Small intestine (tissue), 7 donors: Measurements from ENCODE around the gene UACA. TPM values are rescaled to one million over a fixed set of nuclear protein-coding genes. Genes with fewer than 3 reads are reported as not detected.

ENCODE experiments used
- DNase-seq, 2 donors: peaks; one replicate each; pipeline versions ENCODE4 v3.0.0 to v3.0.0-alpha.2; 2013
- FAIRE-seq: peaks from 2 replicates; lab custom pipeline; 2012; peaks lifted over from hg19 to GRCh38; lab: Jason Lieb, UNC
- H3K27ac ChIP-seq, 3 donors: one replicate each; pipeline ENCODE4 v1.5.1; 2013; ENCODE audit warnings: low read length in 2 of 3, mild to moderate bottlenecking in 2 of 3, control low read depth in 1 of 3, inconsistent platforms in 1 of 3, low read depth in 1 of 3, moderate library complexity in 1 of 3
- H3K27me3 ChIP-seq, 3 donors: one replicate each; pipeline ENCODE4 v1.6.1; 2013; ENCODE audit warnings: low read length in 3 of 3, inconsistent platforms in 1 of 3; ENCODE audit not compliant: control insufficient read depth in 3 of 3, insufficient read depth in 3 of 3
- H3K36me3 ChIP-seq, 3 donors: one replicate each; pipeline ENCODE4 v1.6.1; 2013; ENCODE audit warnings: low read length in 3 of 3, inconsistent platforms in 1 of 3, low read depth in 1 of 3, mild to moderate bottlenecking in 1 of 3, moderate library complexity in 1 of 3; ENCODE audit not compliant: control insufficient read depth in 3 of 3, insufficient read depth in 2 of 3
- H3K4me1 ChIP-seq, 3 donors: one replicate each; pipeline ENCODE4 v1.6.1; 2013; ENCODE audit warnings: low read length in 2 of 3, inconsistent platforms in 1 of 3, low read depth in 1 of 3, mild to moderate bottlenecking in 1 of 3, moderate library complexity in 1 of 3; ENCODE audit not compliant: control insufficient read depth in 3 of 3, insufficient read depth in 2 of 3
- H3K4me3 ChIP-seq, 3 donors: one replicate each; pipeline ENCODE4 v1.5.1; 2013; ENCODE audit warnings: low read length in 3 of 3, control low read depth in 1 of 3, inconsistent platforms in 1 of 3, low read depth in 1 of 3, mild to moderate bottlenecking in 1 of 3, moderate library complexity in 1 of 3
- H3K9me3 ChIP-seq, 2 donors: one replicate each; pipeline ENCODE4 v1.6.1; 2013; ENCODE audit warnings: low read depth in 1 of 2, low read length in 1 of 2; ENCODE audit not compliant: control insufficient read depth in 2 of 2, insufficient read depth in 1 of 2
- WGBS, 3 donors: extraction: QIAGEN DNeasy Blood & Tissue Kit; methylation state at CpG; one replicate each; pipeline ENCODE4 v1.1.7; 2013; 5-methylcytosine and 5-hydroxymethylcytosine counted together
- polyA plus RNA-seq, 4 donors: library from polyadenylated mRNA; stranded (reverse) in 3 of 4; unstranded in 1 of 4; fragments of 200-250 nt in 3 of 4; fragments of 120-200 nt in 1 of 4; gene quantifications; one replicate each; pipeline versions ENCODE4 v1.2.1 to v1.2.3, GENCODE V29; 2013
- donor health status: healthy with polysubstance abuse.
- donor health status: control.
- donor health status: control.
- donor health status: Bipolar disorder and iron deficiency.
- donor health status: healthy.

Gene UACA
- polyA plus RNA-seq, 4 donors, result 20.2 to 61.4 (median 50.6) TPM

- H3K27me3 ChIP-seq, result no peaks in the 10 kb centered on the region
- FAIRE-seq (no peak), DNase-seq (no peak)
- 84 to 87% (median 85%) methylated on average over 7 of the region's 7 CpGs for WGBS, 3 donors
- no peaks in the 10 kb centered on the region for H3K36me3 ChIP-seq
- peak overlapping the region in 1 of 3 donors; percentile 43 for H3K27ac ChIP-seq
- H3K4me1 ChIP-seq, result peaks cover 0 to 30% (median 2%) of the 10 kb centered on the region in 3 donors
- no peak overlapping the region for H3K4me3 ChIP-seq
- no peaks in the 10 kb centered on the region for H3K9me3 ChIP-seq
These were observed 129.4 kb downstream of the UACA start for GRCh38 chr15:70633991-70634390.

GRCh38 chr15:70633103-70633831, 130.1 kb downstream of the UACA start:
- Histone ChIP-seq H3K9me3 (no peaks in the 10 kb centered on the region), H3K36me3 (no peaks in the 10 kb centered on the region), H3K27me3 (no peaks in the 10 kb centered on the region), H3K27ac (peak overlapping the region in 1 of 3 donors; percentile 43), H3K4me3 (no peak overlapping the region), H3K4me1 (peaks cover 0 to 30% (median 2%) of the 10 kb centered on the region in 3 donors)
- 23 to 47% (median 37%) methylated on average over 12 of the region's 12 CpGs for WGBS, 3 donors
- FAIRE-seq, result no peak
- DNase-seq, result peak; percentile 54 to 70

GRCh38 chr15:70632491-70633102, 130.8 kb downstream of the UACA start:
- Histone ChIP-seq H3K27ac (peak overlapping the region in 1 of 3 donors; percentile 43), H3K36me3 (no peaks in the 10 kb centered on the region), H3K4me3 (no peak overlapping the region), H3K27me3 (no peaks in the 10 kb centered on the region), H3K4me1 (peaks cover 0 to 30% (median 2%) of the 10 kb centered on the region in 3 donors), H3K9me3 (no peaks in the 10 kb centered on the region)
- WGBS, 3 donors, result 42 to 61% (median 55%) methylated on average over 5 of the region's 5 CpGs
- FAIRE-seq (no peak), DNase-seq (peak; percentile 51 to 53)

- peaks cover 0 to 30% (median 2%) of the 10 kb centered on the region in 3 donors for H3K4me1 ChIP-seq
- peak overlapping the region in 1 of 3 donors; percentile 43 for H3K27ac ChIP-seq
- no peaks in the 10 kb centered on the region for H3K27me3 ChIP-seq
- DNase-seq (no peak), FAIRE-seq (no peak)
- H3K36me3 ChIP-seq, result no peaks in the 10 kb centered on the region
- no peaks in the 10 kb centered on the region for H3K9me3 ChIP-seq
- WGBS, 3 donors, result 78 to 82% (median 79%) methylated on average over 4 of the region's 4 CpGs
- H3K4me3 ChIP-seq, result no peak overlapping the region
These were observed 131.3 kb downstream of the UACA start for GRCh38 chr15:70632079-70632478.

- H3K4me1 ChIP-seq, result peaks cover 0 to 27% (median 2%) of the 10 kb centered on the region in 3 donors
- DNase-seq (no peak), FAIRE-seq (no peak)
- no peaks in the 10 kb centered on the region for H3K36me3 ChIP-seq
- H3K4me3 ChIP-seq, result no peak overlapping the region
- no peaks in the 10 kb centered on the region for H3K27me3 ChIP-seq
- WGBS, 3 donors, result 81 to 85% (median 83%) methylated on average over 11 of the region's 11 CpGs
- no peak overlapping the region for H3K27ac ChIP-seq
- no peaks in the 10 kb centered on the region for H3K9me3 ChIP-seq
These were observed 133.6 kb downstream of the UACA start for GRCh38 chr15:70629735-70630273.

- 77 to 85% (median 78%) methylated on average over 8 of the region's 8 CpGs for WGBS, 3 donors
- H3K4me1 ChIP-seq, result peaks cover 0 to 20% (median 1%) of the 10 kb centered on the region in 3 donors
- H3K36me3 ChIP-seq, result no peaks in the 10 kb centered on the region
- FAIRE-seq, result no peak
- H3K4me3 ChIP-seq, result no peak overlapping the region
- H3K27ac ChIP-seq, result no peak overlapping the region
- no peaks in the 10 kb centered on the region for H3K27me3 ChIP-seq
- H3K9me3 ChIP-seq, result peaks cover 0 to 3% of the 10 kb centered on the region in 2 donors
- no peak for DNase-seq
These were observed 134.8 kb downstream of the UACA start for GRCh38 chr15:70628549-70628896.

GRCh38 chr15:70627734-70628548, 135.4 kb downstream of the UACA start:
- no peaks in the 10 kb centered on the region for H3K36me3 ChIP-seq
- H3K27me3 ChIP-seq, result peaks cover 0 to 2% (median 0%) of the 10 kb centered on the region in 3 donors
- H3K4me1 ChIP-seq, result peaks cover 0 to 18% (median 0%) of the 10 kb centered on the region in 3 donors
- WGBS, 3 donors, result 59 to 77% (median 67%) methylated on average over 15 of the region's 15 CpGs
- H3K4me3 ChIP-seq, result no peak overlapping the region
- FAIRE-seq (no peak), DNase-seq (no peak)
- H3K27ac ChIP-seq, result no peak overlapping the region
- peaks cover 0 to 7% of the 10 kb centered on the region in 2 donors for H3K9me3 ChIP-seq

- no peak overlapping the region for H3K4me3 ChIP-seq
- no peaks in the 10 kb centered on the region for H3K36me3 ChIP-seq
- H3K27ac ChIP-seq, result no peak overlapping the region
- peaks cover 0 to 7% of the 10 kb centered on the region in 2 donors for H3K9me3 ChIP-seq
- peaks cover 0 to 2% (median 0%) of the 10 kb centered on the region in 3 donors for H3K27me3 ChIP-seq
- no peak for DNase-seq
- WGBS, 3 donors, result 85 to 90% (median 89%) methylated on average over 7 of the region's 7 CpGs
- no peak for FAIRE-seq
- peaks cover 0 to 13% (median 0%) of the 10 kb centered on the region in 3 donors for H3K4me1 ChIP-seq
These were observed 136.0 kb downstream of the UACA start for GRCh38 chr15:70627322-70627721.
